Left ventricle myocardium superior (tissue), 1 donor: ENCODE measurements around the gene ZNF417. TPM values are rescaled to one million over a fixed set of nuclear protein-coding genes. Genes with fewer than 3 reads are reported as not detected.
"Not testable (repeated sequence)": the region's sequence is repeated elsewhere in the genome, so short reads cannot be mapped to it uniquely, and the experiment has no call there.

Experiments
- ATAC-seq: fragments of 200-7000 bp; cut with Tn5 transposase; one replicate; pipeline ENCODE4 v1.9.1; 2020; ENCODE audit warnings: mild to moderate bottlenecking, moderate library complexity
- DNase-seq: peaks from one replicate; pipeline ENCODE4 v3.0.0-alpha.2; 2020
- intact Hi-C: fragments of 100-400 bp; cut with micrococcal nuclease; formaldehyde crosslinking; loops from one replicate; pipeline ENCODE4 v1.11.0; 2022
- long read RNA-seq: library from polyadenylated mRNA; unstranded; transcript quantifications from one replicate; pipeline ENCODE4 v2.0.0, GENCODE V29; 2021
- total RNA-seq: library from RNA; stranded (reverse); fragmentation: NEBNext Ultra II Directional; extraction: Animal tissue kit (Norgen Biotek cat#: 25700); gene quantifications from one replicate; pipeline ENCODE4 v1.2.1, GENCODE V29; 2021
- donor health status: DM: no; HTN: yes; CAD: no; lungs with severe emphysema.

The ZNF417 gene
- 12.0 TPM for total RNA-seq
- long read RNA-seq, partial matches to known transcripts: 1 of 3 reads
- long read RNA-seq, other reads (novel, unspliced or antisense): 1 of 3 reads

GRCh38 chr19:57916168-57916995 is at the start of gene ZNF417:
Gene ZNF417 (minus strand): TSS chr19:57916592. CDS start chr19:57916411, 181 bp downstream.
- intact Hi-C loops: not testable (repeated sequence)
- DNase-seq (peak; percentile 81), ATAC-seq (peak; percentile 99)

GRCh38 chr19:57964761-57965160 is 48.4 kb upstream of the ZNF417 start:
- intact Hi-C loops: no loop called here
- ATAC-seq (no peak), DNase-seq (no peak)

- DNase-seq (no peak), ATAC-seq (no peak)
- intact Hi-C loops: no loop called here
Observed at GRCh38 chr19:57961785-57962184, 45.4 kb upstream of the ZNF417 start.

GRCh38 chr19:57954996-57955395 is 38.6 kb upstream of the ZNF417 start:
- DNase-seq (no peak), ATAC-seq (no peak)
- intact Hi-C loops: no loop called here

GRCh38 chr19:57949702-57950101 is 33.3 kb upstream of the ZNF417 start:
- intact Hi-C loops: no loop called here
- DNase-seq (no peak), ATAC-seq (no peak)

- intact Hi-C loops: no loop called here
- ATAC-seq (no peak), DNase-seq (no peak)
Observed at GRCh38 chr19:57949296-57949695, 32.9 kb upstream of the ZNF417 start.

GRCh38 chr19:57947419-57948134 is 31.2 kb upstream of the ZNF417 start, which contains the start of gene ZNF256:
Gene ZNF256 (minus strand): TSS chr19:57947706. CDS start chr19:57947474, 232 bp downstream.
- ATAC-seq (peak; percentile 99), DNase-seq (peak; percentile 98)
- intact Hi-C loops: no loop called here

- DNase-seq: no peak
- no peak for ATAC-seq
Observed at GRCh38 chr19:57947088-57947418, 30.7 kb upstream of the ZNF417 start.

GRCh38 chr19:57946316-57946715 is 29.9 kb upstream of the ZNF417 start:
- DNase-seq: no peak
- intact Hi-C loops: no loop called here
- ATAC-seq: no peak

More at GRCh38 chr19:57947088-57947418, 30.7 kb upstream of the ZNF417 start:
- intact Hi-C loops: no loop called here

- DNase-seq: no peak
- no peak for ATAC-seq
- intact Hi-C loops: no loop called here
Observed at GRCh38 chr19:57941593-57941992, 25.2 kb upstream of the ZNF417 start.

- no peak for DNase-seq
- no peak for ATAC-seq
- intact Hi-C loops: no loop called here
Observed at GRCh38 chr19:57935731-57936130, 19.3 kb upstream of the ZNF417 start.

GRCh38 chr19:57934820-57935665 is 18.7 kb upstream of the ZNF417 start, which contains the start of gene ZNF418:
Gene ZNF418 (minus strand): TSS chr19:57935402. CDS start chr19:57933822, 1,580 bp downstream.
- intact Hi-C loops: no loop called here
- ATAC-seq (peak; percentile 98), DNase-seq (peak; percentile 58)

- intact Hi-C loops: no loop called here
- ATAC-seq: no peak
- no peak for DNase-seq
Observed at GRCh38 chr19:57927587-57927986, 11.2 kb upstream of the ZNF417 start.

- intact Hi-C loops: no loop called here
- no peak for DNase-seq
- ATAC-seq: no peak
Observed at GRCh38 chr19:57914531-57914930, 1.9 kb downstream of the ZNF417 start.

GRCh38 chr19:57907394-57907793 is 9.0 kb downstream of the ZNF417 start:
- intact Hi-C loops: no loop called here
- ATAC-seq: no peak
- DNase-seq: no peak

- intact Hi-C loops: no loop called here
- ATAC-seq (no peak), DNase-seq (no peak)
Observed at GRCh38 chr19:57905258-57905657, 11.1 kb downstream of the ZNF417 start.

GRCh38 chr19:57903618-57904184 is 12.7 kb downstream of the ZNF417 start:
- intact Hi-C loops: no loop called here
- ATAC-seq: no peak
- DNase-seq: no peak

- intact Hi-C loops: no loop called here
- no peak for DNase-seq
Observed at GRCh38 chr19:57900311-57900710, 16.1 kb downstream of the ZNF417 start.

GRCh38 chr19:57890706-57891105 is 25.7 kb downstream of the ZNF417 start:
- ATAC-seq, intact Hi-C loops, DNase-seq: not testable (repeated sequence)

More at GRCh38 chr19:57900311-57900710, 16.1 kb downstream of the ZNF417 start:
- ATAC-seq: no peak
